HG03175 (cell line): Measurements from ENCODE around the gene RHPN2.
"Not testable (repeated sequence)": the region's sequence is repeated elsewhere in the genome, so short reads cannot be mapped to it uniquely, and the experiment has no call there.

Experiments
- ATAC-seq: cut with Tn5 transposase; IDR thresholded peaks from one replicate; pipeline ENCODE4 v1.9.1; 2021; ENCODE audit warnings: mild to moderate bottlenecking, moderate library complexity; ENCODE audit not compliant: unreplicated experiment

The RHPN2 gene

DNA sequence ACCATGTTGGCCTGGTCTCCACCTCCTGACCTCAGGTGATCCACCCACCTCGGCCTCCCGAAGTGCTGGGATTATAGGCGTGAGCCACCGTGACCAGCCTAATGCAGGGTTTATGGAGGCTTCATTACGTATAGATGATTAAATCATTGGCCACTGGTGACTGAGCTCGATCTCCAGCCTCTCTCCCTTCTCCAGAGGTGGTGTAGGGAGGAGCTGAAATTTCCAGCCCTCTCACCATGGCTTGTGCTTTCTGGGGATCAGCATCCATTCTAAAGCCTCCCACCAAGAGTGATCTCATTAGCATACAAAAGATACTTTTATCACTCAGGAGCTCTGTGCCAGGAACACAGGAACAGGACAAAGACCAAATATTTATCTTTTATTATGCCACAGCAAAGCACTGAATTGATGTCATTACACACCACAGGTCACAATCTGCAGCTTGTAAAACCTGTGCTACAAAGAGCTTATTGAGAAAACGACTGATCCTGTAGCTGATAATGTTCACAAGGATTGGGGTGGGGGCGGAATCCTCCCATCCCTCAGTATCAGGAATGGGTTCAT is 32.4 kb downstream of the RHPN2 start:
- ATAC-seq, result no peak

DNA sequence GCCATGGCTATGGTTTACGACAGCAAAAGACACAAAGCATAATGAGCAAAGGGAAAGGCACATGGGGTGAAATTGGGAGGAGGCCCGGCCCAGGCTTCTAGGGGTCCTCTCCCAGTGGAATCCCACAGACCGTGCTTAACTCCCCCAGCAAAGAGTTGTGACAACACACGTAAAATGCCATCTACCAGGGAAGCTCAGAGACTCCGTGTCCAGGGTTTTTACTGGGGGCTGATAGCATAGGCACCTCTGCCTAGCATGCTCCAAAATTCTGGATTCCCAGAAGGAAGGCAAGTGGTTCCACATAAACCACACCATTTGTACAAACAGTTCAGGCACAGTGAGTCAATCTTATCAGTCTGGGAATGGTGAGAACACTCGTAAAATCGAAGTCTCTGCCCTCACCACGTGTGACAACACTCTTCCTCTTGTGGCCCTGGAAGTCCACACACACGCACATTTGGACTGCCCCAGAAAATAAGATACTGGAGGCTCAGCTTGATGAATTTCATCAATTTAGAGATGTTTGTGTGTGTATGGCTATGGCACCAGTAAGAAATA is 34.9 kb downstream of the RHPN2 start:
- no peak for ATAC-seq

DNA sequence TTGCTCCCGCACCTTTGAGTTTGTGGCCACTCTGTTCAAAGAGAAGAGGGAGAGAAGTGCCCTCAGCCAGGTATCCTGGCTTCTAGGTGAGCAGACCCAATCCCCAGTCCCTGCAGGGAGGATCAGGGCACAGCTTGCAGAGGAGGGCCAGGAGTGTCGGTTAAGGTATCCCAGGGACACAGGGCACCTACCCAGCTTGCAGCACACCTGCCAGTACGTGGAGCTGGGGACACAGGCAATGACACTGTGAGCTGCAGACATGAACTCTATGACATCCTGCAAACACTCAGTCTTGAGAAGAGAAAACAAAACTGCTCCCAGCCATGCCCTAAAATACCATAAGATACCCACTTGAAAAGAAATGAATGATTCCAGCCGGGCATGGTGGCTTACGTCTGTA is 38.1 kb downstream of the RHPN2 start:
- ATAC-seq, result not testable (repeated sequence)

DNA sequence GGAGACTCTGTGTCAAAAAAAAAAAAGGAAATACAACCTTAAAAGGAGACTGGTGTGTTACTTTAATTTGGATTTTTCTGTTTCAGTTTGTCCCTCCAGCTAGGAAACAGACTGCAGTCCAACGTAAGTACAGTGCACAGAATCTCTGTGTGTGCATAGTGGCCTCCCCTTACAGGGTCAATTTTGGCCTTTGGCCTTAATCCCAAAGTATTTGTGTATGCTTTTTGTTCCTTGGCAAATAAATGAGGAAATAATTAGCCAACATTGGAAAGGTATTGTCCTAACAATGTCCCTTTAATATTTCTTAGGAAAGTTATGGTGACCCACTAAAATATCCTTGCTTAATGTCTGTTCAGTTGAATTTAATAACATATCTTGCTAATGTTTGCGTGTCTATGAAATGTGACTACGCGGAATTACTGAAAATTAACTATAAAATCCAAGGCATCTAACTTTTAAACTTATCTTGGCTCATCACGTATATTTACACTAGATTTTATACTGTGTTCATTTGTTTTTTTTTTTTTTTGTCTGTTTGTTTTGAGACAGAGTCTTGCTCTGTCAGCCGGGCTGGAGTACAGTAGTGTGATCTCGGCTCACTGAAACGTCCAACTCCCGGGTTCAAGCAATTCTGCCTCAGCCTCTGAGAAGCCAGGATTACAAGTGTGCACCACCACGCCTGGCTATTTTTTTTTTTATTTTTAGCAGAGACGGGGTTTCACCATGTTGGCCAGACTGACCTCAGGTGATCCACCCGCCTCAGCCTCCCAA is 39.0 kb downstream of the RHPN2 start:
- not testable (repeated sequence) for ATAC-seq

DNA sequence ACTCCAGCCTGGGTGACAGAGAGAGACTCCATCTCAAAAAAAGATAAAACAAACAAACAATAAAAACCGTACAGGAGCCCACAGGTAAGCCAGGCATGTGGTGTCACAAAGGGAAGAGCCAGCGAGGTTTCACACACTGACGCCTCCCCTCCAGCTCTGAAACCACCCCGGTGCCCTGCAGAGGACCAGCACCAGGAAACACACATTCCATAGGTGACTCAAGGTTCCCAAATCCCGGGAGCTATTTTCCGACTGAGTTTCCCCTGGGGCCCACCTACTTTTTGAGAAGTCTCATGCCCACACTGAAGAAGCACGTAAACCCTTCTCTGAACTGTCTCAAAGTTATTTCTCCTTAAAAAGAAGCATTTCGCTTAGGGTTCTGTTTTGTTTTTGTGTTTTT is 40.3 kb downstream of the RHPN2 start:
- no peak for ATAC-seq

DNA sequence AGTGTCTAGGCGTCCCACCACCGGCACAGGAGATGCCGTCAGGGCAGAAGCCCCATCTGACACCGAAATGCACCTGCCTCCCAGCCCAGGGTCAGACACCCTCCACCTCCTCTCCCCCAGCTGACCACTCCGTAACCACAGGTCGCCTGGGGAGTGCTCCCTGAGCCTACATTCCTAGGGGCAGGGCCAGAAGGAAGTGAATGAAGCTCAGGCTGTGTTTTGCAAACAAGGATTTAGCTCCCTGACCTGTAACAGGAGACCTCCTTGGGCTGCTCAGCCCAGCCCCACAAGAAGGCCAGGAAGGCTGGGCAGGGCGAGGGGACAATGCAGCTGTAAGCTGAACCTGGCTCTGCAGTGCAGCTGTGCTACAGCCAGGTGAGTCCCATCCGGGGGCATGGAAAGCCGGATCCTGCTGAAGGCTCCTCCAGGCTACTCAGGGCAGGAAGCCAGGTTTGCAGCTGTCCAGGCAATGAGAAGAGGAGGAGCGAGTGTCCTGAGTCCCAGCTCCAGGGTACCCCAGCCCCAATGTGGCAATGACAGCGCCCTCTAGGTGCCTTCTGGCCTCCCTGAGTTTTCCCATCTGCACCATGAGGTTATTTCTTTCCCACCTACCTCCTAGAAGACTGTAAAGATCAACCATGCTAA is 42.1 kb downstream of the RHPN2 start:
- no peak for ATAC-seq

DNA sequence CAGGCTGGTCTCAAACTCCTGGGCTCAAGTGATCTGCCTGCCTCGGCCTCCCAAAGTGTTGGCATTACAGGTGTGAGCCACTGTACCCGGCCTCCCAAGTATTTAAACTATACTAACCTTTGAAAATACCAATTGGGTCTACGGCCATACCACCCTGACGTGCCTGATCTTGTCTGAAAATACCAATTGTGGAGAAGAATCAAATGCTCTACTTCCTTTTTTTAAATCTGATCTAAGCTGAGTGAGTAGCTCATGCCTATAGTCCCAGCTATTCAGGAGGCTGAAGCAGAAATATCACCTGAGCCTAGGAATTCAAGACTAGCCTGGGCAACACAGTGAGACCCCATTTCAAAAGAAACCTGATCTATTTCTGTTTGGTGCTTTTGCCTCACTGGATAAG is 53.8 kb downstream of the RHPN2 start:
- ATAC-seq, result not testable (repeated sequence)

DNA sequence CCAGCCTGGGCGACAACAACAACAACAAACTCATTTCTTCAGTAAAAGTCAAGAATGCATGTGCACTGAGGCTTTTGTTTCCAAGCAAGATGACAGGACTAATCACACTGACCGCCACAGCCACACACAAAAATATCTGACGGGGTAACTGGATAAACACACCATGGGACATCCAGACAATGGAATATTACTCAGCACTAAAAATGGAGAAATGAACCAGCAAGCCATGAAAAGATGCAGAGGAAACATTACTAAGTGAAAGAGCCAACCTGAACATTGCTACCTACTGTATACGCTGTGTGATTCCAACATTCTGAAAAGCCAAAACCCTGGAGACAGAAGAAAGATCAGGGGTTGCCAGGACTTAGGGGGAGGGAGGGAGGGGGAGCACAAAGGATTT is 56.0 kb downstream of the RHPN2 start:
- ATAC-seq, result no peak

DNA sequence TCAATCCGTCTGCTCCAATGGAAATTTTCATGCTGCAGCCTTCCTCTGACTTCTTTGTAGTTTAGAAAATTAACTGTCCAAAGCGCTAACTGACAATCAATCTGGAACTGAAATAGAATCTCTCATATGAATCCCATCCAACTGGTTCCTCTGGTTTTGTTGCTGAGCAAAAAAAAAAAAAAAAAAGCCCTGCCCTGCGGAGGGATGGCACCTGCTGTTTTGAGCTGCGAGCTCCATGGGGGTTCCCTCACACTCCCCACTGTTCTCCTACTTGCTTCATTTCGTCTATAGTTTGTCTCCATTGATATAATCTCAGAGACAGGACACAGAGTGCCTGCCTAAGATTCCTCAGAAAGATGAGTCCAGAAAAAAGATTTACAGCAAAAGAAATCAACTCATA is 59.2 kb downstream of the RHPN2 start:
- ATAC-seq, result no peak

DNA sequence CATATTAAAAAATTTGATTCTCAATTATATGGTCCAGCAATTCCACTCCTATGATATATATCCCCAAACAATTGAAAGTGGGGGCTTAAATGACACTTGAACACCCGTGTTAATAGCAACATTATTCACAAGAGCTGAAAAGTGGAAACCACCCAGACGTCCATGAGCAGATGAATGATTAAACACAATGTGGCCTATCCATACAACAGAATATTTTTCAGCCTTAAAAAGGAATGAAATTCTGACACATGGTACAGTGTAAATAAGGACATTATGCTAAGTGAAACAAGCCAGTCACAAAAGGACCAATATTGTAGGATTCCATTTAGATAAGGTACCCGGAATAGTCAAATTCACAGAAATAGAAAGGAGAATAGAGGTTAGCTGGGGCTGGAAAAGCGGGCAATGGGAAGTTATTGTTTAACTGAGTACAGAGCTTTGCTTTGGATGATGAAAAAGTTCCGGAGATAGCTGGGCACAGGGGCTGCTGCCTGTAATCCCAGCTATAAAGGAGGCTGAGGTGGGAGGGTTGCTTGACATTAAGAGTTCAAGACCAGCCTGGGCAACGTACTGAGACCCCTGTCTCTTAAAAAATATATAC is 61.2 kb downstream of the RHPN2 start:
- not testable (repeated sequence) for ATAC-seq

DNA sequence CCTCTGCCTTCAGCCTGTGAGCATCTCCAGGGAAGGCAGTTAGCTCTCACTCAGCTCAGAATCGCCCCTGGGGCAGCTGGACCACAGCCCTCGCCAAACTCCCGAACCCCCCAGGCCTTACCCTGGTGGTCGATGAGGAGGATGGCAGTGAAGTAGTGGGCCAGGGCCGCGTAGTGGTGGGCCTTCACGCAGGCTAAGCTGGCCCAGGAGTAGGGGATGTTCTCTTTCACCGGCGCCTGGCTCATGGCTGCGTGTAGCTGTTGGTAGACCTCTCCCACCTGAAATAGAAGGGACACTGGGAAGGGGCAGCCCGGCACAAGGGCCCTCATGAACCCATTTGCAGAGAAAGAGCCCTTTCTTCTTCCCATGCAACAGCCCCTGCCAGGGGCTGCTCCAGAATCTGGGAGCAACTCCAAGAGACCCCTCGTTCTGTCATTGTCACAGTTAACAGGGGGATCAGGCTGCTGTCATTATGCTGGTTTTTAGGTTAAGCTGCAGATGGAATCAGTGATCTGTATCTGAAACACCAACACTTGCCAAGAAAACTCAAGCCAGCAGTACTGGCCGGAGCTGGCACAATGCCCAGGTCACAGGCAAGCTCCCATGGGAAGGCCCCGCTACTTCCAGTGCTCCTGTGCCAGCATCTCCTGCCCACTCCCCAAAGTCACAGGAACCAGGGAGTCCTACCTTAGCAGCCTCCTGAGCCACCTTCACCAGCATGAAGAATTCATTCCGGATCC is 62.4 kb downstream of the RHPN2 start:
- ATAC-seq, result not testable (repeated sequence)

DNA sequence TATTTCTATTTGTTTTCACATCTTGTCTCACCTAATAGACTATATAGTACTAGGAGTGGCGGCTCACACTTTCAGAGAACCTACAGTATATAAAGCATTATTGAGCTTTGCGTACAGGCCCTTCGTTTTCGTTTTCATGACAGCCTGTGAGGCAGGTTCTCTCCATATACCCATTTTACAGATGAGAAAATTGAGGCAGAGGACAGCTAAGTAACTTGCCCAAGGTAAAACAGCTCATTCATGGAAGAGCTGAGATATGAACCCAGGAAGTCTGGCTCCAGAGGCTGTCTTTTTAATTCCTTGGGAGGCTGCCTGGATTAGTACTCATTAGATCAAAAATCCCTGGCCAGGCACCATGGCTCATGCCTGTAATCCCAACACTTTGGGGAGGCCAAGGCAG is 63.8 kb downstream of the RHPN2 start:
- ATAC-seq, result no peak

DNA sequence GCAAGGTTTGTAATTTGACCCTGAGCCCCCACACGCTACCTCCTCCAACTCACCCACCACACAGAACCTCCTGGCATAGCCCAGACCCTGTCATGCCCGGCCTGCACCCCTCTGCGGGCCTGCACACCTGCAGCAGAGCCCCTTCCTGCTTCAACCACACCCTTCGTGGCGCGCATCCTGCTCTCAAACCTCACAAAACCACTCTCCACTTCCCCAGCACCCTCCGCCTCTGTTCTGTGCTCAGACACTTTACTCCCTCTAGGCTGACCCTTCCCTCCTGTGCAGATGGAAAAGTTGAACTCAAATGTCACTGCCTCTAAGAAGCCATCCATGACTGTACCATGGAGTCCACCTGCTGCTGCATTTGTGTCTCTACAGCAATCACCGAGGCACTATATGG is 64.2 kb downstream of the RHPN2 start:
- ATAC-seq, result no peak

DNA sequence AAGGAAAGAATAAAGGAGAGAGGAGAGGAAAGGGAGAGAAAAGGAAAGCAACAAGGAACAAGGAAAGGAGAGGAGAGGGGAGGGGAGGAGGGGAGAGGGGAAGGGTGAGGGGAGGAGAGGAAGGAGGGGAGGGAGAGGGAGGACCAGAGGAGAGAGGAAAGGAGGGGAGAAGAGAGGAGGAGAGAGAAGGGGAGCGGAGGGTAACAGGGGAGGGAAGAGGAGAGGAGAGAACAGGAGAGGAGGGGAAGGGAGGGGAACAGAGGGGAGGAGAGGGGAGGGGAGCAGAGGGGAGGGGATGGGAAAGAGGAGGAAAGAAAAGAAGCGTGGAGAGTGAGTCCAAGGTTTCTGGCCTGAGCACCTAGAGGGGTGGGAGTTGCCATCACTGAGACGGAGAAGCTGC is 66.0 kb downstream of the RHPN2 start:
- no peak for ATAC-seq

DNA sequence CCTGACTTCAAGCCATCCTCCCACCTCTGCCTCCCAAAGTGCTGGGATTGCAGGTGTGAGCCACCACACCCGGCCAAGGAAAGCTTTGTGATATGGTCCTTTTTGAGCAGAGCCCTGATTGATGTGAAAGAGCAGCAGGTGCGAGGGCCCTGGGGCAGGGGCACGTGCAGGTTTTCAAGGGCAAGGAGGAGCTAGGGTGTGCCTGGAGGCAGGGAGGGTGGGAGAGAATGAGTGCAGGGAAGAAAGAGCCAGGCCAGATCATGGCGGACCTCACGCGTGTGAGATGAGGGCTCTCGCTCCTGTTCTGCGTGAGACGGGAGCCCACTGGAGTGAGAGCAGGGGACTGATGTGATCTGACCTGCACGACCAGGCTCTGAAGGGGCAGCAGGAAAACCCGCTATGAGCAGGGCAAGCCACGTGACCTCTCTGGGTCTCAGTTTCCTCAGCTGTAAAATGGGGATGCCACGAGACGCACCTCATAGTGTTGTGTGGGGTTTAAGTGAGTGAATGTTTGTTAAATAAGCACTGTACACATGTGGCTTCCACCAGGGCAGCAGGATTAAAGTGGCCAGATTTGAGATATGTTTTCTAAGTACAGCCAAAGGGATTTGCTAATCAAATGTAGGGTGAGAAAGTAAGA is 66.9 kb downstream of the RHPN2 start:
- no peak for ATAC-seq

DNA sequence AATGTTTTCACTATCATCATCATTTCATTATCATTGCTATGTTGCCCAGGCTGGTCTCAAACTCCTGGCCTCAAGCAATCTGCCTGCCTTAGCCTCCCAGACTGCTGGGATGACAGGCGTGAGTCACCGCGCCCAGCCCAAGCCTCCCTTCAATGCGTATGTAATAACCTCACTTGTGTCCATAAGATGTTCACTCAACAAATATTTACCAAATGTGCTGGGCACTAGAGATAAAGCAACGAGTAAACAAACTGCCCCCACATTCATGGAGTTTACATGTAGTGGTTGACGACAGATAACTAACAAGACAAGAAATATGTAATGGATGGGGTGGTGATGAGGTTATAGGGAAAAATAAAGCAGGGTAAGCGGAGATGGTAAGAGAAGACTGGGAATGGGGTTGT is 67.6 kb downstream of the RHPN2 start:
- ATAC-seq, result not testable (repeated sequence)

DNA sequence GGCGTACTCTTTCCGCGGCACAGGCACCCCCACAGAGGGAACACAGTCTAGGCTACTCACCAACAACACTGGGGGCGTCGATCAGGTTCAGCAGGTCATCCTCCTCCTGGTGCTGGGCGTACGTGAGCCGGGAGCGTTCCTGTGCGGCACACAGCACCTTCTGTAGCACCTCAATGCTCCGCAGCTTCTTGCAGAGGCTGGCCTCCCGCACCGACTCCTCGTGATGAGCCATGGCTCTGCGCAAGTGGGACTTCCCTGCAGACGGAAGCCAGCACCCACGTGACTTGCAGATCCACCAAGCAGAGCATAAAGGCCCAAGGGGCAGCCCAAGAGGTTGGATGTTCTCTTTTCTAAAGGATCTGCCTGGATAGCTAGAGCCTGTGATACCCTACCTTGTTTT is 68.7 kb downstream of the RHPN2 start:
- ATAC-seq, result not testable (repeated sequence)

DNA sequence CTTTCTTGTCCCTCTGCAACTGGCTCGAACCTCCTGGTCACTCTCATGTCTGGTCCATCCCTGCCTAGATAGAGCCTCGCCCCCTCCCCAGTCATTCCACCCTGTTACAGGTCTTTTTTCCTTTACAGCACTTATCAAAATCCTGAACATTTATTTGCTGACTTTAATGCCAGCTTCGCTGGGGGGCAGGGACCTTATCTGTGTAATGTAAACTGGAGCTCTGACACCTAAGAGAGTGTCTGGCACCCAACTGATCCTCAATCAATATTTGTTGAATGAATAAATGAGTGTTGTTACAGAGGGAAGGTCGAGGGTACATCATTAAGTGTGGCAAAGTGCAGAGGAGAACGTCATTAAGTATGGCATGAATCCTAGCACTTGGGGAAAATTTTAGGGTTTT is 76.0 kb downstream of the RHPN2 start:
- ATAC-seq, result no peak

DNA sequence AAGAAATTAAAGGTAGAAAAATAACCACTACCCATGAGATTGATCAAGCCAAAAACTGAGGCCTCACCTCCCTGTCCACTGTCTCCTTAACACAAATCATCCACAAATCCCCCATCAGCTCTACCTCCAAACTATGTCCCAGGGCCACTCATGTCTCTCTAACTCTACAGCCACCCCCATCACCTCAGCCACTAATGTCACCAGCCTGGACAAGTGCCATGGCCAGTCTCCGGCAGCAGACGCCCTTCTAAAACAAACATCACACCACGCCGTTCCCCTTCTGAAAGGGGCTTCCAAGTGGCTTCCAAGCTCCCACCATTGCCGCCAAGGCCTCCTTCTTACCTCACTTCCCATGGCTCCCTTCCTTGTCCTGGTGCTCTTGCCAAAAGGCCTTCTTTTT is 76.4 kb downstream of the RHPN2 start:
- not testable (repeated sequence) for ATAC-seq

DNA sequence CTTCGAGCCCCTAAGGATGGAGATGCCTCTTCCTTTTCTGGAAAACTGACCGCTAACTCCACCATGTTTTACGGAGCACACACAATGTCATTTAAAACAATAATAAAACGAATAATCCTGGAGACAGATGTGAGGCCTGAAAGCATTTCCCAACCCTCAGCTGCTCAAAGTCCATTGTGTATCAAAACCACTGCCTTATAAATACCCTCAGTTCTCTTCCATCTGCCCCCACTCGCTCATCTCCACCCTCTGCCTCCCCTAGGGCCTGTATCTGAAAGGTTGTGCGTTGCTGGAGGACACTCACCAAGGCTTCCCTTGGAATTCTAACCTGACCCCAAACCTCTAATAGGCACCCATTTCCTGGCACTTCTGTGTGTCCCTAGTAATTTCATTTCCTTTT is 82.2 kb downstream of the RHPN2 start:
- ATAC-seq, result not testable (repeated sequence)
